HG03342 (cell line): Measurements from ENCODE around the gene PTDSS2.
"Not testable (repeated sequence)": the region's sequence is repeated elsewhere in the genome, so short reads cannot be mapped to it uniquely, and the experiment has no call there.

Source experiments
- ATAC-seq: cut with Tn5 transposase; IDR thresholded peaks from one replicate; pipeline ENCODE4 v1.9.1; 2021; ENCODE audit warnings: mild to moderate bottlenecking, moderate library complexity; ENCODE audit not compliant: unreplicated experiment

The PTDSS2 gene

DNA sequence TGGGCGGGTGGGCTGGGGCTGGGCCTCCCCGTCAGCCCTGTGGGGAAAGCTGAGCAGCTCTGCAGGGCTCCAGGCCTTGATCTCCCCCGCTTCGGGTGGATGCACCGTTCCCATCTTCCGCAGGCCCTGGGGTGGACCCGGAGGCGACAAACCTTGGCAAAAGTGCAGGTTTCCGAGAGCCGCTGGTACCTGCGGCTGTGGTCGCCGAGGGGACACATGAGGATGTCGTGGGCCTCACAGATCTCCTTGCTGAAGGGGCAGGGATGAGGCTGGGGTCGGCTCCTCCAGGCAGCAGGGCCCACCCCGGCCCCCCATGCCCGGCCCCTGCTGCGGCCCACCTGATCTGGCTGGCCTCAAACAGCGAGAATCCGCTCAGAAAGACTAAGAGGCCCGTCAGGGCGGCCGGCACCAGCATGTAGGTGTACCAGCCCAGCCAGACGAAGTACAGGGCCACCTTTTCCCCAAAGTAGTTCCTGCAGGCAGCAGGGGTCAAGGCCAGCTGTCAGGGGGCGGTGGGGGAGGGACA is 20.1 kb upstream of the PTDSS2 start:
- ATAC-seq: no peak

DNA sequence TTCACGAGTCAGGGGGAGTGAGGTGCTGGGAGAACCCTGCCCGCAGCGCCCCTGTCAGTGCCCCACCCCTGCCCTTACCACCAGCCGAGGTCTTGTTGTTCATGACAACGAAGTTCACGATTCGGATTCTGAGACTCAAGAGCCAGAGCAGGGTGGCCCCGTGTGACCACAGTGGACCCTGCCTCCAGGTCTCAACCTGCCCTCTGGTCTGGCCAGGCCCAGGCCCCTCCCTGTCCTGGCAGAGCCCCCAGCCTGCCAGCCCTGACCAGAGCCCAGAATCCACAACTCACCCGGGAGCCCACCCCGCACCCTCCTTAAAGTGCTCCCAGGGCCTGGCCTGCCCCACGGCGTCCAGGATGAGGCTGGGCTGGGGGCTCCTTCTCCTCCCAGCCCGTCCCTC is 18.2 kb upstream of the PTDSS2 start:
- no peak for ATAC-seq

DNA sequence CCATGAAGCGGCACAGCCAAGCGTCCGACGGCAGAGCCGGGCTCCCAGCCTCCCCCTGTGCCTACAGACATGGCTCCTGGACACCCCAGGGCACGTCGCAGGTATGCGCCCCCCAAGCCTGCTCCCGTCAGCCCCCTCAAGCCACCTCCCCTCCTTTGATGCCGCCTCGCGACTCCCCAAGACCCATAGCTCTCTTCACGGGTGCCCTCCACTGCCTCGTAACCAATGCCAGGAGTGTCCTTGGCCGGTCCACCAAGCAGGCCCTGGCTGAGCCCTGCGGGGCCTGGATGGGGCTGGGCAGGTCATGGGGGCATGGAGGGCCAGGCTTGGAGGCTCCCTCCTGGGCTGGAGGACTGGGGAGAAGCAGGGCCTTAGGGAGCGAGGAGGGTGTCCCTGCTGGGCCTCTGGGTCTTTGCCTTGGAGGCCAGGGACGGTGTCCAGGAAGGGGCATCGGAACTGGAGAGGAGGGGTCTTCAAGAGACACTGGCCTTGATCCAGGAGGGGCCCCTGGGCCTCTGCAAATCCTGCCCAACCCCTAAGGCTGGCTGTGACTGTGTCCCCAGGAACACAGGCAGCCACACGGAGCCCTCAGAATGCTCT is 17.5 kb upstream of the PTDSS2 start:
- no peak for ATAC-seq

DNA sequence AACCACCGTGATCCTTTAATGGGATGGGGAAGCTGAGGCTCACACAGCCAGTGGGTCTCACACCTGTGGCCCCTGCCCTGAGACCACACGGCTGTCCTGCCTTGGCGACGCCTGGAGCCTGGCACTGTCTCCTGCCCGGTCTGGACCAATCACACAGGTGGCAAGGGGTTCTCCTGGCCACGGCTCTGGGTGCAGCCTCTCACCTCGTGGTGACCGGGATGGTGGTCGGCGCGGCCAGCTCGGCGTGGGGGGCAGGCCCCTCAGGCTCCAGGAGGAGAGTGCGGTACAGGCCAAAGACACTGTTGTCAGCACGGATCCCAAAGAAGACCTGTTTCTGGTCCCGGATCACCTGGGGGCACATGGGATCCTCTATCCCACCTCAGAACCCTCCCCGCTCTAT is 17.0 kb upstream of the PTDSS2 start:
- ATAC-seq: no peak

DNA sequence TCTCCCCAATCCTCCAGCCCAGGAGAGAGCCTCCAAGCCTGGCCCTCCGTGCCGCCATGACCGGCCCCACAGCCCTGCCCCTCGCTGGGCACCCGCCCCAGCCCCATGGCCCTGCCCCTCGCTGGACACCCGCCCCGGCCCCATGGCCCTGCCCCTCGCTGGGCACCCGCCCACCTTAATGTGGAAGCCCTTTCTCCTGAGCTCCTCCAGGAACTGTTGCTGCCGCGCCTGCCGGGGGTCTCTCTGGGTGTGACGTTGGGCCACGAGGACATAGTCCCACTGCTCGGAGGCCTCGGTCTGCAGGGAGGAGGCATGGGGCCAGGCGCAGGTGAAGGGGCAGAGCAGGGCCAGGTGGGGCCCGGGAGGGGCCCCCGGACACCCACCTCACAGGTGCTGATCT is 16.4 kb upstream of the PTDSS2 start:
- no peak for ATAC-seq

DNA sequence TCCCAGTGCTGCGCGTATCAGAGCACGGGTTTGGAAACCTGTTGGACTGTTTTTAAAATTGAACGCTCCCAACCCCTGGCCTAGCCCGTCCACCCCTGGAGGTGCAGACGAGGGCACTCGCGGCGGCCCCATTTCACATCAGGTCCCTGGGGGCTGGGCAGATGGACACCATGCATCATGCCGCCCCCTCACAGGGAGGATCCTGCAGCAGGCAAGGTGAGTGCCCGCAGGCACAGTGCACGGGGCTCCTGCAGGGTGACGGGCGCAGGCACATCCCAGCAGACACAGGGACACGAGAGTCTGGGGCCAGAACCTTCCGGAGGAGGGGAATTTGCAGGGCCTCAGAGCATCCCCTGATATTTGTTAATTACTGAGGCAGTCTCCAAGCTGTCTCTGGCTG is 15.6 kb upstream of the PTDSS2 start:
- ATAC-seq: no peak

DNA sequence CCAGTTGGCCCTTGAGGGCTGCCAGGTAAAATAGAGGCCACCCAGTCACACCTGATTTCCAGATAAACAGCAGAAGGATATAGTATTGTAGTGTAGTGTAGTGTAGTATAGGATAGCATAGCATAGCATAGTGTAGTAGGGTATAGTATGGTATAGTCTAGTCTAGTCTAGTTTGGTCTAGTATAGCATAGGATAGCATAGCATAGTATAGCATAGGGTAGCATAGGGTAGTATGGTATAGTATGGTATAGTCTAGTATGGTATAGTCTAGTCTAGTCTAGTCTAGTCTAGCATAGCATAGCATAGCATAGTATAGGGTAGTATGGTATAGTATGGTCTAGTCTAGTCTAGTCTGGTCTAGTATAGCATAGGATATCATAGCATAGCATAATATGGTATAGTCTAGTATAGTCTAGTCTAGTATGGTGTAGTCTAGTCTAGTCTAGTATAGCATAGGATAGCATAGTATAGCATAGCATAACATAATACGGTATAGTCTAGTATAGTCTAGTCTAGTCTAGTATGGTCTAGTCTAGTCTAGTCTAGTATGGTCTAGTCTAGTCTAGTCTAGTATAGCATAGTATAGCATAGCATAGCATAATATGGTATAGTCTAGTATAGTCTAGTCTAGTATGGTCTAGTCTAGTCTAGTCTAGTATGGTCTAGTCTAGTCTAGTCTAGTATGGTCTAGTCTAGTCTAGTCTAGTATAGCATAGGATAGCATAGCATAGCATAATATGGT is 14.9 kb upstream of the PTDSS2 start:
- not testable (repeated sequence) for ATAC-seq

DNA sequence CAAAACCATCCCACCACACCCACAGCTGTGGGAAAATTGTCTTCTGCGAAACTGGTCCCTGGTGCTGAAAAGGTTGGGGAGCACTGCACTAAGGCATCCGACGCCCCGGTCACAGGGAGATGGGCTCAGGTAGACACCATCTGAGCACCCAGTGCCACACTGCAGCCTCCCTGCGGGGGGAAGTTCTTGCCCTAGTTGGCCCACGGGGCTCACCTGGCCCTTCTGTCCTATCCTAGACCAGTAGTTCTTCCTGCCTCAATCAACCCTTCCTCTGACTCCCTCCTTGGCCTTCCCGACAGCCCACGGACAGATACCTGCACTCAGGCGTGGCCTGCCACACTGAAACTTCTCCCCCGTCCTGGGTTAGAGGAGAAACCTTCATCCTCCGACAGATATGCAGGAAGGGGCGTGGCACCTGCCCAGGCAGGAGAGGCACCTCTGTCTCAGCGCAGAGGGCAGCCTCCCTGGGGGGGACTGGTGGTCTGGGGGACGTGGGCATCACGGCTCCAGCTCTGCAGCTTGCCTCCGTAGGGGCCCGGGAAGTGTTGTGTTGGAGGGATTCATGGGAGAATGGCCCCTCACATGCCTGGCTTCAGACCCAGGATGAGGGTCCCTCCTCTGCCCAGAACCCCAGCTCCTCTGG is 12.7 kb upstream of the PTDSS2 start:
- ATAC-seq: no peak

DNA sequence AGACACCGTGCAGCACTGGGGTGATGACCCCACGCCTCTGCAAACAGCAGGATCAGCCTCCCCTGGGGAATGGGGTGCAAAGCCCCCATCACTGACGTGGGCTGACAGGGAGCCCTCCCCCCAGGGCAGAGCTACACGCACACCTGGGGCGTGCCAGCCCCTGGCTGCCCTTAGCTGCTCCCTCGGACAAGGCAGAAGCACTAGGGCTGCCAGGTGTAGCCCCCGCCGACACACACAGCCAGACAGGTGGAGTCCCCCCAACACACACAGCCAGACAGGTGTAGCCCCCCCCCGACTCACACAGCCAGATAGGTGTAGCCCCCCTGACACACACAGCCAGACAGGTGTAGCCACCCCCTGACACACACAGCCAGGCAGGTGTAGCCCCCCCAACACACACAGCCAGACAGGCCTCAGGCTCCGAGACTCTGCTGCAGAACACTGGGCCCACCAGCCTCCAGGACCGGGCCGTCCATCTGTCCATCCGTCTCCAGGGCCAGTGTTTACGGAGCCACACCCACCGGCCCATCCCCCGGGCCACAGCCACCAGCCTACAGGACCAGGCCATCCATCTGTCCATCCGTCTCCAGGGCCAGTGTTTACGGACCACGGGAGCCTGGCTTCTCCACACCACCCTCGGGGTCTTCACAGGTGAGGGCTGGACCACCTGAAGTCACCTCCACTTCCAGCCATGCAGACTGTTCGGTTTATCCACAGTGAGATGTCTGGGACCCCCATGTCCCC is 11.8 kb upstream of the PTDSS2 start:
- ATAC-seq: no peak

DNA sequence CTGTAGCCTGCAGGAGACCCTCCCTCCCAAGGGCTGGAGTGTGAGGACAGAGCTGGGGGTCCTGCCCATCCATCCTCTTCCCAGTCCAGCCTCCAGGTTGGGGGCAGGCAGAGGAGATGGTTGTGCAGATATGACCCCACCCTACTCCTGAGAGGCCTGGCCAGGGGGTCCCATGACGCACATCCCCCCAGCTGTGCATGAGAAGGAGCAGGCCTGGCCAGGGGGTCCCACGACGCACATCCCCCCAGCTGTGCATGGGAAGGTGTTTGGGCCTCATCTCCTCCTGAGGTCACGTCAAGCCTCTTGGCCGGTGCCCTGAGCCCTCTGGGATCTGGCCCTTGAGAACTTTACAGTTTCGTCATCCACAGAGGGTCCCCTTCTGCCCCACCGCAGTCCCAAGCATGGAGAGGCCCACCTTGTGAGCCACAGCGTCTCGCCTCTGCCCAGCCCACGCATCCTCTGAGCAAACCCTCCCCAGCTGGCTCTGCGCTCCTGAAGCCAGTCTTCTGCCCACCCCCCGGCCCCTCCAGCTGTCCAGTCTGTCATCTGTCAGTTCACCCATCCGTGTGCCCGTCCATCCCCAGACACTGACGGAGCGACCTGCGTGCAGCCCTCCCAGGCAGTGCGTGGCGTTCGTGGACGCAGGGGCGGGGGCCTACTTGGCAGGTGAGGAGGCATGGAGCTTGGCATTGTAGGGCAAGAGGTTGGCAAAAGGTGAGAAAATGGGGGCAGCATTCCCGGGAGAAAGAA is 10.6 kb upstream of the PTDSS2 start:
- ATAC-seq: no peak

DNA sequence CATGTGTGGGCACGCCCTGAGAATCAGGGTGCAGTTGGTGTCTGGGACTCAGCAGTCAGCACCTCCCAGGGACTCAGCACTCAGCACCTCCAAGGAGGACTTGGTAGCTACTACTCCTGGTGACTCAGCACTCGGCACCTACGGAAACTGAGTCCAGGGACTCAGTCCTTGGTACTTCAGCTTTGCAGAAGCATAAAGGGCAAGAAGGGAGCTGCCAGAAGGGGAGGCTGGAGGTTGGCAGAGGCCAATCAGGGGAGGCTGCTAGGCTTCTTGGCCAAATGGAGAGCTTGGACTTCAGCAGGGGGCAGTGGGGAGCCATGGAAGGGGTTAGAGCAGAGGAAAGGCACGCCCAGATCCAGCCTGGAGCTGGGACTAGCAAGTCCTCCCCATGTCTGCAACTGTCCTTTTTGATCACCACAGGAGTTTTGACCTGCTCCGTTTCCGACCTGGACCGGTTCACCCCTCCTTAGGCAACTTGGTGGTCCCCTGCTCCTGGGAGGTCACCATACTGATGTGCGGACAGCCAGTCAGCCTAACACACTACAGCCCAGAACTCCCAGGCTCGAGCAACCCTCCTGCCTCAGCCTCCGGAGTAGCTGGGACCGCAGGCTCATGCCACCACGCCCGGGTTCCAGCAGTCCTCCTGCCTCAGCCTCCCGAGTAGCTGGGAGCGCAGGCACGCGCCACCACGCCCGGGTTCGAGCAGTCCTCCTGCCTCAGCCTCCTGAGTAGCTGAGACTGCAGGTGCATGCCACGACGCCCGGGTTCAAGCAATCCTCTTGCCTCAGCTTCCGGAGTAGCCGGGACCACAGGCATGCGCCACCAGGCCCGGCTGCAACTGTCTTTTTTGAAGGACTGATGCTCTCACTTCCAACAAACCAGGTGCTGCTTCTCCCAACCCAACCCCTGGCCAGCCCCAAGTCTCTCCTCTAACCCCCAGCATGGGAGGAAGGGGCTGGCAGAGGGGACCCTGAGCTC is 9.7 kb upstream of the PTDSS2 start:
- no peak for ATAC-seq

DNA sequence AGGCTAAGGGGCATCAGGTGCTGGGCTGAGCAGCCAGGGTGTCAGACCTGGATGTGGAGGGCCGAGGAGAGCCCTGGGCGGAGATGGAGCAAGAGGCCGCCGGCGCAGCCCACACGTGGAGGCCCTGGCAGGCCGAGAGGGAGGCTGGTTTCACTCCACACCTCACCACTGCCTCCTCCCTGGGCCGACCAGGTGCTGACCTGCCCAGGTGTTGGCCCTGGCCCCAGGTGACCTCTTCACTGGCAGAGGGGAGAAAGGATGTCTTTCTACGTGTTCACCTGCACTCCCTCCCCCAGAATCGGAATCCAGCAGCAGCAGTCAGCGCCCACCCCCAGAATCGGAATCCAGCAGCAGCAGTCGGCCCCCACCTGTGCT is 9.0 kb upstream of the PTDSS2 start:
- ATAC-seq: no peak

DNA sequence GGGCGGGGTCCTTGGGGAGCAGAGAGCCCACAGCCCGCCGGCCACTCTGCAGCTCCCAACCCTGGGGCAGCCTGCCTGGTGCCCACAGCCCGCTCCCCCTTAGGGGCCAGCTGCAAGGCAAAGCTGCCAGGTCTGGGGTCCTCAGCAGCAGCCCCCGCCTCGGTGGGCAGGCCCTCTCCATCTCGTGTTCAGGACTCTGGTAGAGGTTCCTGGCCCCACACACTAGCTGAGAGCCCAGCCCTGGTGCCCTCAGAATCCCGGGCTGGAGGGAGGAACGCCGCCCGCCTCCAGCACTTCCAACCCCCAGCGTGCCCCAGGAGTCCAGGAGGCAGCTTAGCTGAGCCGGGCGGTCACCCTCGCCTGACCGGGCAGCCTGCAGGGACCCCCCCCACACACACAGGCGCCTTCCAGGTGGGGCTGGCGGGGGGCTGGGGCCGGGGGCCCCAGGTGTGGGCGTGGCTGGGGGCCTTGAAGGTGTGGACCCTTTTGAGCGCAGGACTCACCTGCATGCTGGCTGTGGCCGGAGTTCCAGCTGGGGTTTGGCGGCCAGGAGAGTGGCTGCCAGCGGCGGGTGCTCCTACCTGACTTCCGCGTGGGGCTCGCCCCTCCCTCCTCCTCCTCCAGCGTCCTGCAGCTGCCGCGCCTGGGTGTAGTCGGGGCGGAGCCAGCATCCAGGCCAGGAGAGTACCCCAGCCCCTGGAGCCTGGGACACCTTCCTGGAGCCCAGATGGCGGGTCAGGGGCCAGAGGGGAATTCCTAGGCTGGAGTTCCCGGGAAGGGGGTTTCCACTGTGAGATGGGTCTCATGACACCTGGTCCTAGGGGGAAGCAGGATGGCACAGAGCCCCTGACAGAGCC is 8.4 kb upstream of the PTDSS2 start, which contains the start of gene ANO9:
Gene ANO9, minus strand, starts transcription at position 594 of the 857 bp plus-strand sequence. Its CDS starts 85 bp downstream, at position 509.
- ATAC-seq: peak; percentile 62

DNA sequence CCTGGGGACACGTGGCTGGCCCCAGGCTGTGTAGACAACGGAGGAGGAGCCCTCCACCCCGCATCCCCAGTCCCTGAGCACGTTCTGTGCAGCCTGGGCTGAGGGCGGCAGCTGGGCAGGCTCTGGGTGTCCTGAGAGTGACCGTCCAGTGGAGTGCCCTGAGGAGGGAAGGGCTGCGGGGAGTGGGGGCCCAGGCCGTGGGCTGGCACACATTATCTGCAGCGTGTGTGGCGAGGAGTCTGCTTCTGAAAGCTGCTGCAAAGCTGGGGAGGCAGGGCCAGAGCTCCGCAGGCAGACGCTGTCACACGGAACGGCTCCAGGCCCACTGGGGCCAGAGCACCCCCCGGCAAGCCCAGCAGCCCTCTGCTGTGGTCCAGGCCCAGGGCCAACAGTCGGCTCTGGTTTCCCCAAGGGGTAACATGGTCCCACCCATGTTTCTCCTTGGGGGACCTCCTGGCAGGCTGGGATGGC is 7.4 kb upstream of the PTDSS2 start:
- ATAC-seq: no peak

DNA sequence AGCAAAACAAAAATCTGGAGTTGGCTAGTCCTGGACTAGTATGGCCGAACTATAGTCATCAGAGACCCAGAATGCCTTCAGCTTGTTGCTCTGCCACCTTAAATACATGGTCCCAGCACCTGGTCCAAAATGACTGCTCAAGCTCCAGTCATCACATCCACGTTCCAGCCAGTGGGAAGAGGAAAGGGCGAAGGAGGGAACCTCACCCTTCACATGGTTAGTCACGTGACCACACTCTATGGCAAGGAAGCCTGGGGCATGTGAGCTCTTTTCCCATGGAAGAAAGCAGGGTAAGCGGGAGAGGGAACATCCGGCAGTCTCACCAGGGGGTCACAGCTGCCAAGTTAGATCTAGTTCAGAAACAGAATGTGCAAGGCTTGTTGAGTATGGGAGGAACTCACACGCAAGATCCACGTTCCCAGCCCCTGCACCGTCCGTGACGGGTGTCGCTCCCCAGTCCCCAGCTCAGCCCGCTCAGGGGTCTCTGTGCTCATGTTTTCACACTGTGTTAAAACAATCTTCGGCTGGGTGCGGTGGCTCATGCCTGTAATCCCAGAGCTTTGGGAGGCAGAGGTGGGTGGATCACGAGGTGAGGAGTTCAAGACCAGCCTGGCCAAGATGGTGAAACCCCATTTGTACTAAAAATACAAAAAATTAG is 6.4 kb upstream of the PTDSS2 start:
- ATAC-seq: no peak

DNA sequence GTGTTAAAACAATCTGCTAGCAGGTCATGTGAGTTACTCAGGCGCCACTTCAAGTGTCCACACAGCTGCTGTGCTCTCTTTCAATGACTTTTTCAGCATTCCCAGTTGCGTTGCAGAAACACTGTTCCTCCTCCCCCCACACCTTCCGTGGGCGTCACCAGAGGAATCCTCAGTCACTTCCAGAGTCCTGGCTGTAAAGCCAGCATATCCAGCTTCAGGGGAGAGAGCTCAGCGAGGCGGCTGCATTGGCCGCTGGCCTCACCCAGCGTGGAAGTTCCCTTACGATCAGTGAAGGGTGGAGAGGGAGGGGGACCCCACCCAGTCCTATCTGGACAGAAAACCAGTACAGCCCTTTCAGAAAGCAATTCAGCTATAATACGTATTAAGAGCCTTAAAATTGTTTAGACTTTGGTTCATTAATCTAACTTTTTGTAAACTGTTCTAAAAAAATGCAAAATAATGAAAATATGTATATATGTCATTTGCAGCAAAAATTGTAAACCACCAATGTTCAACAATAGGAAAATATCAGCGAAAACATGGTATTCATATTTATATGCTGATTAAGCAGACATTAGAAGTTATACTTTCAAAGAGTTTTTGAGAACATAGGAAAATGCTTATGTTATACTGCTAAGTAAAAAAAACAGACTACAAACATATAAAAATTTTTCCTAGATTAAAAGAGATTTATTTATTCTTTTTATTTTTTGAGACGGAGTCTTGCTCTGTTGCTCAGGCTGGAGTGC is 5.5 kb upstream of the PTDSS2 start:
- no peak for ATAC-seq
